GM12873 (cell line): ENCODE measurements around the gene DOCK9.

Experiments used
- CTCF ChIP-seq: IDR thresholded peaks from 2 replicates; pipeline ENCODE4 v1.5.1; 2012; ENCODE audit warnings: low read depth, mild to moderate bottlenecking, moderate library complexity, low read length, control low read depth; ENCODE audit not compliant: insufficient read depth; ENCODE audit errors: missing control alignments

Gene DOCK9

DNA sequence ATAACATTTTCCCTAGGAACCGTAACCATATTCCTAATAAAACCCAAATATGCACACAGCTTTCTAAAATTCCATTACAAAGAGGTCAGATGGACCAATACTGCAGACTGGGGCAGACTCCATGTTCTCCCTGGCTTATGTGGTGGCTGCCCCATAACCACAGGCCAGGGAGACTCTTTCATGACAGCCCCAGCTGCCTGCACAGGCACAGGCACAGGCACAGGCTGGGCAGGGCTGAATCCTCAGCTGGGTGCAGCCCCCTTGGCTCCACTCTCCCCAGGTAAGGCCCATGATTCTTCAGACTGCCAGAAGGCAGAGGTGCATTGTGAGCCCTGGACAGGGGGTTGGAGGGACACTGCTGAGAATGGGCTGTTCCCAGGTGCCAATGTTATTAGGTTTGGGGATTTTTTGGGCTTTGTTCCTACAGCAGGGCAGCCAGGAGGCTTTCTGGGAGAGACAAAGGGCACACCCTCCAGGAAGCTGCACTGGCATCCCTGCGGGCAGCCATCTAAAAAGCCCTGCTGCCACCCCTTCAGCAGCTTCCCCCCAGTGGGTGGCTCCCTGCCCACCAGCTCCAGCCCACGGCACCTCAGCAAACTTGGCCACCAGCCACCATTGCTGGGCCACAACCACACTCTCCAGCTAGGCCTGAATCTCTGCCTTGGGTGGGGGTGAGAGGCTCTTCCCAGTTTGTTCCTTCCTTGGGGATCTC lies 20.0 kb downstream of the DOCK9 start:
- no peak for TF ChIP-seq CTCF

DNA sequence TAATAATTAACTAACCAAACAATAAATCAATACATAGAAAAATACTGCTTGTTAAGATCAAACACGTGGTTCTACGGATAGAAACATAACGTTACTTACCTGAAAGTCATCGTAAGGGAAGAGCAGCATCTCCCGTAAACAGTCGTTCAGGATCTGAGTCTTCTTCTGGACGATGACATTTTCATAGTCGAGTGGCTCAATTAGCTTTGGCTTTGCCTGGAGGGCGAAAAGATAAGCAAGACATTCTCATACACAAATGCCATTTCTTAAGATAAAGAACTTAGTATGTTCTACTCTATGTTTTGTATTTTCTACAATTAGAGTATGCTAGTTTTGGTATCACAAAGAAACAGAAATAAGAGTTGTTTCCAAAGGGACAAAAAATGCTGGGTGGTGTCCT lies 22.5 kb downstream of the DOCK9 start:
- TF ChIP-seq CTCF: no peak

GRCh38 chr13:98954313-98954712 lies 23.6 kb downstream of the DOCK9 start:
- TF ChIP-seq CTCF: no peak

DNA sequence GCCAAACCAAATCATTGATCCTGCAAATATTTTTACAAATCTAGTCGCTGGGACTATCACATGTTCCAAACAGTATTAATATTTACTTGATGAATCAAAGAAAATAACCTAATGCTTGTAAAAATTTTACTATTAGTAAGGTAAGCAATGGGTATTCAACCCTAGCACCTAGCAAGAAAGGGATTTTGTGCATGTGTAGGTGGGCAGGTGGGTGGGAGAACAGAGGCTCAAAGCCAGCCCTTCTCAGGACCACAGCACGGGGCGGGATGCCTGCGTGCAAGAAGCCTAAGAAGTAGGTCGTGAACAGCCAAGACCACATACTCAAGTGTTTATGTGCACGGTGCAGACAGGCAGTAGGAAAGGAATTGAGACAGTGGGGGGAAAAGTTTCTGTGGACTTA lies 26.6 kb downstream of the DOCK9 start:
- no peak for TF ChIP-seq CTCF

- no peak for TF ChIP-seq CTCF
These were observed 27.2 kb downstream of the DOCK9 start for GRCh38 chr13:98950705-98951104.

DNA sequence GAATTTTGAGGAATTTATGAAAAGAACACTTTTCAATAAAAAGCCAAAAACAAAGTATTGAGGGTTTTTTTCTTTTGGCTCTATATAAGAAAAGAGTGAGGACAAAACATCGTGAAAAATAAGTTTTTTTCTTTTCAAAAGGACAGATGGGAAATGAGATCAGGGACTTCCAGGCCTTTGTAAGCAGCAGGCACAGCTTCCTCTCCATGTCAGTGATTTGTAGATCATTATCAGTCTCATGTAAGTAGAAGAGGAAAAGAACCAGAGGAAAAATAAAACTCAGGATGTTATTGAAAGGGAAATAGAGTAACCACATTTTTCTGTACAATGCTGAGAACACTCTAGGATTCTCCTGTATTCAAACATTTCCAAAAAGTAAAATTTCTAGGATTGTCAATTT lies 29.9 kb downstream of the DOCK9 start:
- no peak for TF ChIP-seq CTCF

DNA sequence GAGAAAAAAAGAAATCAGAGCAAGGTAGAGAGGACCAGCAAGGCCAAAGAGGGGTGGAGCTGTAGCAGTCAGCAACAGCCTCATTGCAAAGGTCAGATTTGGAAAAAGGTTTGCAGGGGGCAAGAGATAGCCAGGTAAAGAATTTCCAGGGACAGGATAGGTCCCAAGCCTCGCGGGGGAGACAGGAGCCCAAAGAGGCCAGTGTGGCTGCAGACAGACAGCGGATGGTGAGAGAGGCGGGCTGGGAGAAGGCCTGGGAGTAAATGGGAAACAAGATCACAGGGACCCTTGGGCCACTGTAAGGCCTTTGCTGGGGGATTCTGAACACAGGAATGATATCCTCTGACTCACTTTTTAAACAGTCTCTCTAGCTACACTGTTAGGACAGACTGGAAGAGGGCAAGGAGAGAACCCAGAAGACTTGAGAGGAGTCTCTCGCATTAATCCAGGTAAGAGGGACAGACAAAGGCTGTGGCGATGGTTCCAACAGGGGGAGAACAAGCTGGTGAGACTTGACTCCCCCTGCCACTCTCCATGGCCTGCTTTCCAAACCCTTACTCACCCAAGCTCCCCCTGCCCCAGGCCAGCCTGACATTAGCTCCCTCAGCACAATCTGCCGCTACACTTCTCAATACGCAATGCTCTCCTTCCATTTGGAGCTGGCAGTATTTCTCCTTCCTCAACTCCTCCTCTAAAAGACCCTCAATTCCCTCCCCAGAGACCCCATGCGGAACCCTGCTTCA lies 31.8 kb downstream of the DOCK9 start:
- TF ChIP-seq CTCF: no peak
